ENCODE results near the gene B3GALT5.

Gene B3GALT5

DNA sequence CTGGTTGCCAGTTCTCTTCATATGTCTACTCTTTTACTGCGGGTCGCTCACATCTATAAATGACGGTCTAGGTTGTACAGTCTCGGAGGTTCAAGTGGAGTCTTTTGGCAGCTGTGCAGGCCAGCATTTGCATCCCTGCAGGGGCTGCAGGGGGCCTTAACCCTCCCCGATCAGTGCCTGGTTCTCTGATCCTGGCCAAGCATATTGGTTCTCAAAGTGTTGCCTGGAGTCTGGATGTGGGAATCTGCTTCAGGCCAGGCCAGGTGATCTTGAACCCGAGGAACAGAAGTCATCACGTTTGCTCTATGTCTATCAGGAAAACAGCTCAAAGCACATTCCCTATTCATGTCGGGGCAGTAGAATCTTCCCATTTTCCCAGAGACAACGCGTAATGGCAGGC is 21.8 kb downstream of the B3GALT5 start:
- no peak overlapping the region for H3K4me3 ChIP-seq (IDR thresholded peaks at IDR 0.05; ENCODE audit: insufficient read depth, low read depth, low read length)
- H3K79me2 ChIP-seq (ENCODE audit: insufficient read depth, low read depth) = no peaks in the 10 kb centered on the region
- no peak overlapping the region for H3K27ac ChIP-seq
- no peaks in the 10 kb centered on the region for H3K4me1 ChIP-seq (ENCODE audit: low read depth, poor library complexity, severe bottlenecking)
- no peak overlapping the region for H3K9ac ChIP-seq
- no peak overlapping the region for H2AFZ ChIP-seq (ENCODE audit: low read depth)
- H3K36me3 ChIP-seq (ENCODE audit: insufficient read depth) = no peaks in the 10 kb centered on the region
- H4K20me1 ChIP-seq (ENCODE audit: insufficient read depth) = no peaks in the 10 kb centered on the region
- no peaks in the 10 kb centered on the region for H3K27me3 ChIP-seq (ENCODE audit: insufficient read depth, low read depth)
- no peak overlapping the region for H3K4me2 ChIP-seq
- no peak for TF ChIP-seq CTCF (conservative IDR thresholded peaks at IDR 0.05; ENCODE audit: low read depth, low read length)

- no peak overlapping the region for H3K4me3 ChIP-seq (IDR thresholded peaks at IDR 0.05; ENCODE audit: insufficient read depth, low read depth, low read length)
- no peaks in the 10 kb centered on the region for H4K20me1 ChIP-seq (ENCODE audit: insufficient read depth)
- no peak overlapping the region for H3K27ac ChIP-seq
- H3K36me3 ChIP-seq (ENCODE audit: insufficient read depth) = no peaks in the 10 kb centered on the region
- peaks cover 4% of the 10 kb centered on the region for H3K4me1 ChIP-seq (ENCODE audit: low read depth, poor library complexity, severe bottlenecking)
- no peaks in the 10 kb centered on the region for H3K79me2 ChIP-seq (ENCODE audit: insufficient read depth, low read depth)
- H3K27me3 ChIP-seq (ENCODE audit: insufficient read depth, low read depth) = no peaks in the 10 kb centered on the region
- no peak overlapping the region for H3K4me2 ChIP-seq
- no peak overlapping the region for H2AFZ ChIP-seq (ENCODE audit: low read depth)
- TF ChIP-seq CTCF (conservative IDR thresholded peaks at IDR 0.05; ENCODE audit: low read depth, low read length) = no peak
- no peak overlapping the region for H3K9ac ChIP-seq
These were observed 24.6 kb downstream of the B3GALT5 start for GRCh38 chr21:39637197-39637970.

GRCh38 chr21:39637971-39638240 is 25.2 kb downstream of the B3GALT5 start:
- Histone ChIP-seq H3K9ac (no peak overlapping the region), H4K20me1 (ENCODE audit: insufficient read depth) (no peaks in the 10 kb centered on the region), H2AFZ (ENCODE audit: low read depth) (no peak overlapping the region), H3K36me3 (ENCODE audit: insufficient read depth) (no peaks in the 10 kb centered on the region), H3K4me1 (ENCODE audit: low read depth, poor library complexity, severe bottlenecking) (peaks cover 9% of the 10 kb centered on the region), H3K79me2 (ENCODE audit: insufficient read depth, low read depth) (no peaks in the 10 kb centered on the region), H3K4me3 (IDR thresholded peaks at IDR 0.05; ENCODE audit: insufficient read depth, low read depth, low read length) (no peak overlapping the region), H3K27ac (no peak overlapping the region), H3K27me3 (ENCODE audit: insufficient read depth, low read depth) (no peaks in the 10 kb centered on the region), H3K4me2 (no peak overlapping the region)
- no peak for TF ChIP-seq CTCF (conservative IDR thresholded peaks at IDR 0.05; ENCODE audit: low read depth, low read length)

DNA sequence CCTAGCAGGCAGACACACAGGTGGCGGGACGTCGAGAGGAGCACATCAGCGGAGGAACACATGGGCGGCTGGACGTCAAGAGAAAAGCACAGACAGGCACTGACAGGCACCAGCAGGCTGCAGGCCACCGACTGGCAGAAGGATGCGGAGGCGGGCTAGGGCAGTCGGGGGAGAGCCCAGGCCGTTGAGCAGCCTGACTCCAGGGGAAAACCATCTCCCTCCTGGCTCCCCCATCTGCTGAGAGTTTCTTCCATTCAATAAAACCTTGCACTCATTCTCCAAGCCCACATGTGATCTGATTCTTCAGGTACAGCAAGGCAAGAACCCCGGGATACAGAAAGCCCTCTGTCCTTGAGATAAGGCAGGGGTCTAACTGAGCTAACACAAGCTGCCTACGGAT is 25.5 kb downstream of the B3GALT5 start:
- no peak overlapping the region for H3K4me3 ChIP-seq (IDR thresholded peaks at IDR 0.05; ENCODE audit: insufficient read depth, low read depth, low read length)
- no peak overlapping the region for H2AFZ ChIP-seq (ENCODE audit: low read depth)
- H3K27me3 ChIP-seq (ENCODE audit: insufficient read depth, low read depth) = no peaks in the 10 kb centered on the region
- TF ChIP-seq CTCF (conservative IDR thresholded peaks at IDR 0.05; ENCODE audit: low read depth, low read length) = no peak
- no peaks in the 10 kb centered on the region for H3K36me3 ChIP-seq (ENCODE audit: insufficient read depth)
- no peak overlapping the region for H3K9ac ChIP-seq
- H3K4me1 ChIP-seq (ENCODE audit: low read depth, poor library complexity, severe bottlenecking) = peaks cover 13% of the 10 kb centered on the region
- H3K4me2 ChIP-seq = no peak overlapping the region
- H4K20me1 ChIP-seq (ENCODE audit: insufficient read depth) = no peaks in the 10 kb centered on the region
- H3K79me2 ChIP-seq (ENCODE audit: insufficient read depth, low read depth) = no peaks in the 10 kb centered on the region
- no peak overlapping the region for H3K27ac ChIP-seq
